ENCODE results near the gene FHOD3.

The FHOD3 gene

GRCh38 chr18:36308711-36309435, 11.4 kb downstream of the FHOD3 start:
- H3K4me3 ChIP-seq (ENCODE audit: low read depth, low read length): no peak overlapping the region
- DNase-seq (ENCODE audit: low read depth): no peak
- TF ChIP-seq CTCF (IDR thresholded peaks at IDR 0.05; ENCODE audit: control insufficient read depth, extremely low read depth, insufficient read depth): no peak

- no peak for DNase-seq (ENCODE audit: low read depth)
- TF ChIP-seq CTCF (IDR thresholded peaks at IDR 0.05; ENCODE audit: control insufficient read depth, extremely low read depth, insufficient read depth): no peak
- no peak overlapping the region for H3K4me3 ChIP-seq (ENCODE audit: low read depth, low read length)
Observed at GRCh38 chr18:36309436-36310391, 12.2 kb downstream of the FHOD3 start.

- no peak for TF ChIP-seq CTCF (IDR thresholded peaks at IDR 0.05; ENCODE audit: control insufficient read depth, extremely low read depth, insufficient read depth)
- no peak for DNase-seq (ENCODE audit: low read depth)
- no peak overlapping the region for H3K4me3 ChIP-seq (ENCODE audit: low read depth, low read length)
Observed at GRCh38 chr18:36311026-36311570, 13.6 kb downstream of the FHOD3 start.

- TF ChIP-seq CTCF (IDR thresholded peaks at IDR 0.05; ENCODE audit: control insufficient read depth, extremely low read depth, insufficient read depth): no peak
- H3K4me3 ChIP-seq (ENCODE audit: low read depth, low read length): no peak overlapping the region
- DNase-seq (ENCODE audit: low read depth): no peak
Observed at GRCh38 chr18:36312806-36313395, 15.4 kb downstream of the FHOD3 start.

- DNase-seq (ENCODE audit: low read depth): no peak
- no peak overlapping the region for H3K4me3 ChIP-seq (ENCODE audit: low read depth, low read length)
- no peak for TF ChIP-seq CTCF (IDR thresholded peaks at IDR 0.05; ENCODE audit: control insufficient read depth, extremely low read depth, insufficient read depth)
Observed at GRCh38 chr18:36314098-36314497, 16.6 kb downstream of the FHOD3 start.

- DNase-seq (ENCODE audit: low read depth): no peak
- TF ChIP-seq CTCF (IDR thresholded peaks at IDR 0.05; ENCODE audit: control insufficient read depth, extremely low read depth, insufficient read depth): no peak
- no peak overlapping the region for H3K4me3 ChIP-seq (ENCODE audit: low read depth, low read length)
Observed at GRCh38 chr18:36314754-36315153, 17.2 kb downstream of the FHOD3 start.

All from LNCaP clone FGC (cell line).